PC-3 (cell line): ENCODE data around the gene CD44. TPM values are rescaled to one million over a fixed set of nuclear protein-coding genes. Genes with fewer than 3 reads are reported as not detected.

Experiments
- ATAC-seq: fragments of 200-7000 bp; cut with Tn5 transposase; 2 replicates; pipeline ENCODE4 v1.9.1; 2020; ENCODE audit warnings: mild to moderate bottlenecking, moderate library complexity
- BruUV-seq: library from RNA; stranded (reverse); fragments of 400-500 nt; replicated peaks from 2 replicates; lab custom pipeline; 2021; lab: Mats Ljungman, UMichigan
- CTCF ChIA-PET: fragments of 300-600 bp; sonication (Branson Sonifier 250); formaldehyde crosslinking; loops from one replicate; lab custom pipeline; 2022; ENCODE audit warnings: antibody characterized with exemption; lab: Charles Lee
- POLR2A ChIA-PET: fragments of 300-600 bp; sonication (Branson Sonifier 250); formaldehyde crosslinking; loops from one replicate; lab custom pipeline; 2022; ENCODE audit warnings: antibody characterized with exemption; ENCODE audit not compliant: unreplicated experiment; lab: Charles Lee
- DNase-seq: peaks from one replicate; pipeline ENCODE4 v3.0.0-alpha.2; 2015
- H2AFZ ChIP-seq: fragments of 300-600 bp; sonication (generic); 2 replicates; pipeline ENCODE4 v1.6.0; 2016; ENCODE audit warnings: antibody characterized with exemption, low read length
- H3F3A ChIP-seq: fragments of 300-600 bp; sonication (generic); one replicate; pipeline ENCODE4 v1.6.0; 2017; ENCODE audit warnings: antibody characterized with exemption, low read length, control low read depth, mild to moderate bottlenecking; ENCODE audit not compliant: unreplicated experiment
- H3K27ac ChIP-seq: fragments of 300-600 bp; sonication (generic); 2 replicates; pipeline ENCODE4 v1.5.1; 2016; ENCODE audit warnings: mild to moderate bottlenecking, low read length
- H3K27me3 ChIP-seq: fragments of 300-600 bp; sonication (generic); 2 replicates; pipeline ENCODE4 v1.6.1; 2016; ENCODE audit warnings: low read length, mixed read lengths
- H3K36me3 ChIP-seq: fragments of 300-600 bp; sonication (generic); 2 replicates; pipeline ENCODE4 v1.6.1; 2016; ENCODE audit warnings: low read depth, mixed run types, low read length, mixed read lengths
- H3K4me1 ChIP-seq: fragments of 300-600 bp; sonication (generic); 2 replicates; pipeline ENCODE4 v1.5.1; 2016; ENCODE audit warnings: low read length; ENCODE audit not compliant: insufficient read depth
- H3K4me2 ChIP-seq: fragments of 300-600 bp; sonication (generic); 2 replicates; pipeline ENCODE4 v1.6.0; 2016; ENCODE audit warnings: low read length
- H3K4me3 ChIP-seq: fragments of 300-600 bp; sonication (generic); 2 replicates; pipeline ENCODE4 v1.5.1; 2016; ENCODE audit warnings: mild to moderate bottlenecking, low read length, mixed read lengths
- H3K79me2 ChIP-seq: fragments of 300-600 bp; sonication (generic); 2 replicates; pipeline ENCODE4 v1.6.1; 2017; ENCODE audit warnings: low read length, mixed read lengths
- H3K9ac ChIP-seq: fragments of 300-600 bp; sonication (generic); 2 replicates; pipeline ENCODE4 v1.6.0; 2016; ENCODE audit warnings: mild to moderate bottlenecking, low read length
- H3K9me2 ChIP-seq: fragments of 300-600 bp; sonication (generic); replicated peaks from 2 replicates; pipeline ENCODE4 v1.6.1; 2016; ENCODE audit warnings: mixed run types, low read length, mixed read lengths
- H3K9me3 ChIP-seq: fragments of 300-600 bp; sonication (generic); 2 replicates; pipeline ENCODE4 v1.6.1; 2016; ENCODE audit warnings: low read length, mixed read lengths
- H4K20me1 ChIP-seq: fragments of 300-600 bp; sonication (generic); 2 replicates; pipeline ENCODE4 v1.6.1; 2016; ENCODE audit warnings: low read length, mixed read lengths
- CTCF ChIP-seq: fragments of 300-600 bp; sonication (generic); conservative IDR thresholded peaks from 2 replicates; pipeline ENCODE4 v1.5.1; 2017; ENCODE audit warnings: antibody characterized with exemption, low read depth, mild to moderate bottlenecking, low read length
- EZH2 ChIP-seq: fragments of 300-600 bp; sonication (generic); IDR thresholded peaks from one replicate; pipeline ENCODE4 v1.6.1; 2017; ENCODE audit warnings: antibody characterized with exemption, mild to moderate bottlenecking, low read length; ENCODE audit not compliant: unreplicated experiment
- EZH2phosphoT487 ChIP-seq: fragments of 300-600 bp; sonication (generic); IDR thresholded peaks from 2 replicates; pipeline ENCODE4 v1.6.1; 2018; ENCODE audit warnings: mild to moderate bottlenecking, antibody characterized with exemption, low read length, borderline replicate concordance
- intact Hi-C: fragments of 100-400 bp; cut with micrococcal nuclease; formaldehyde crosslinking; loops from 2 replicates; pipeline ENCODE4 v1.9.0; 2023
- total RNA-seq: library from RNA; depleted of rRNA; stranded (reverse); fragments of >200 nt; gene quantifications from 2 replicates; pipeline ENCODE4 v1.2.3, GENCODE V29; 2014

CD44 gene
- total RNA-seq, 1 experiment from 2014 or later: 181 TPM

- ATAC-seq: no peak; the same call in 1 of the 2 replicates
- peaks cover 50% of the 10 kb centered on the region for H3K36me3 ChIP-seq
- H3K27ac ChIP-seq: peak overlapping the region; percentile 97
- ChIA-PET CTCF (interaction anchor here (0.6 kb wide), 1 partner anchor 8 kb away, joined by 5 read pairs; no protein-coding TSS in a partner anchor), POLR2A (no interaction called here)
- H3K4me3 ChIP-seq: 0 out of 2 replicates have a peak overlapping the region, but pooled peaks have one; percentile 18
- H3K9ac ChIP-seq: peak overlapping the region; percentile 51
- 0 out of 2 replicates have a peak, but pooled peaks cover 4% of the 10 kb centered on the region for H4K20me1 ChIP-seq
- peaks cover 6% of the 10 kb centered on the region for H3F3A ChIP-seq
- BruUV-seq: no TSS peak
- H3K4me1 ChIP-seq: peaks cover 60% of the 10 kb centered on the region
- intact Hi-C loops: loop anchor here (2.0 to 5.0 kb wide), 4 partner anchors 107 to 240 kb away; no protein-coding TSS in a partner anchor
- no peak for DNase-seq
- H2AFZ ChIP-seq: no peak overlapping the region
- H3K9me2 ChIP-seq: no peaks in the 10 kb centered on the region
- H3K27me3 ChIP-seq: no peaks in the 10 kb centered on the region
- TF ChIP-seq EZH2 (no peak), EZH2phosphoT487 (no peak), CTCF (no peak)
- H3K9me3 ChIP-seq: no peaks in the 10 kb centered on the region
- peaks cover 93% of the 10 kb centered on the region for H3K79me2 ChIP-seq
- peak overlapping the region; percentile 25 for H3K4me2 ChIP-seq
Measured at GRCh38 chr11:35167426-35167954, 28.5 kb downstream of the CD44 start.

- H3K79me2 ChIP-seq: peaks cover 93% of the 10 kb centered on the region
- H3K9me2 ChIP-seq: no peaks in the 10 kb centered on the region
- peaks cover 6% of the 10 kb centered on the region for H3F3A ChIP-seq
- CTCF ChIA-PET: interaction anchor here (0.6 kb wide), 1 partner anchor 258 kb away, joined by 3 read pairs; no protein-coding TSS in a partner anchor
- no peaks in the 10 kb centered on the region for H3K27me3 ChIP-seq
- H4K20me1 ChIP-seq: peaks cover 9% of the 10 kb centered on the region; the same call in 1 of the 2 replicates
- POLR2A ChIA-PET: no interaction called here
- peaks cover 60% of the 10 kb centered on the region for H3K4me1 ChIP-seq
- no peak overlapping the region for H3K27ac ChIP-seq
- DNase-seq (no peak), ATAC-seq (no peak)
- no TSS peak for BruUV-seq
- H3K9ac ChIP-seq: no peak overlapping the region
- H3K9me3 ChIP-seq: no peaks in the 10 kb centered on the region
- no peak overlapping the region for H3K4me2 ChIP-seq
- TF ChIP-seq EZH2 (no peak), EZH2phosphoT487 (no peak), CTCF (no peak)
- peaks cover 53% of the 10 kb centered on the region for H3K36me3 ChIP-seq
- intact Hi-C loops: loop anchor here (5.0 kb wide), 2 partner anchors 166 to 241 kb away; no protein-coding TSS in a partner anchor
- no peak overlapping the region for H3K4me3 ChIP-seq
- no peak overlapping the region for H2AFZ ChIP-seq
Measured at GRCh38 chr11:35168671-35169070, 29.7 kb downstream of the CD44 start.

- ChIA-PET POLR2A (no interaction called here), CTCF (no interaction called here)
- Histone ChIP-seq H3K9ac (no peak overlapping the region), H3K4me1 (peaks cover 60% of the 10 kb centered on the region), H3K4me2 (no peak overlapping the region), H3K9me3 (no peaks in the 10 kb centered on the region), H3F3A (peaks cover 6% of the 10 kb centered on the region), H3K9me2 (no peaks in the 10 kb centered on the region), H3K36me3 (peaks cover 49% of the 10 kb centered on the region), H3K4me3 (no peak overlapping the region), H3K27me3 (no peaks in the 10 kb centered on the region), H3K79me2 (peaks cover 93% of the 10 kb centered on the region), H4K20me1 (peaks cover 13% of the 10 kb centered on the region), H2AFZ (no peak overlapping the region), H3K27ac (no peak overlapping the region)
- intact Hi-C loops: loop anchor here (5.0 kb wide), 2 partner anchors 167 to 242 kb away; no protein-coding TSS in a partner anchor
- DNase-seq: no peak
- no peak for ATAC-seq
- BruUV-seq: no TSS peak
- no peak for TF ChIP-seq CTCF
- TF ChIP-seq EZH2phosphoT487: no peak
- no peak for TF ChIP-seq EZH2
Measured at GRCh38 chr11:35169112-35169511, 30.1 kb downstream of the CD44 start.
